BJ (cell line): ENCODE results near the gene PTPRE. TPM values are rescaled to one million over a fixed set of nuclear protein-coding genes. Genes with fewer than 3 reads are reported as not detected.

ENCODE experiments used
- CTCF ChIA-PET: fragments of 350-600 bp; formaldehyde crosslinking; extraction: SDS; loops from one replicate; lab custom pipeline; 2021; ENCODE audit warnings: antibody characterized with exemption, inconsistent platforms; lab: Yijun Ruan, JAX
- POLR2A ChIA-PET: fragments of 300-600 bp; sonication (Branson Sonifier 250); formaldehyde crosslinking; extraction: SDS; loops from one replicate; lab custom pipeline; 2021; ENCODE audit warnings: antibody characterized with exemption; lab: Charles Lee
- DNase-seq: peaks from one replicate; pipeline ENCODE4 v3.0.0-alpha.2; 2011; ENCODE audit warnings: low read depth
- H3K27me3 ChIP-seq: 2 replicates; pipeline ENCODE4 v1.6.0; 2011; ENCODE audit warnings: low read length; ENCODE audit not compliant: control insufficient read depth, insufficient read depth
- H3K36me3 ChIP-seq: 2 replicates; pipeline ENCODE4 v1.5.1; 2011; ENCODE audit warnings: low read length; ENCODE audit not compliant: control insufficient read depth, insufficient read depth
- H3K4me3 ChIP-seq: 2 replicates; pipeline ENCODE4 v1.5.1; 2011; ENCODE audit warnings: low read depth, mild to moderate bottlenecking, control low read depth, low read length
- polyA plus RNA-seq: library from polyadenylated mRNA; depleted of rRNA; stranded (reverse); fragments of >200 nt; gene quantifications from 2 replicates; pipeline ENCODE4 v1.2.3, GENCODE V29; 2011
- TF ChIP-seq, protein P1 (sequence below): IDR thresholded peaks from 2 replicates; pipeline ENCODE4 v1.5.1; 2011; ENCODE audit warnings: low read depth, mild to moderate bottlenecking, control low read depth, inconsistent platforms, low read length, moderate library complexity; ENCODE audit not compliant: insufficient read depth

Gene PTPRE
- polyA plus RNA-seq, 1 experiment, result 0.09 TPM

DNA sequence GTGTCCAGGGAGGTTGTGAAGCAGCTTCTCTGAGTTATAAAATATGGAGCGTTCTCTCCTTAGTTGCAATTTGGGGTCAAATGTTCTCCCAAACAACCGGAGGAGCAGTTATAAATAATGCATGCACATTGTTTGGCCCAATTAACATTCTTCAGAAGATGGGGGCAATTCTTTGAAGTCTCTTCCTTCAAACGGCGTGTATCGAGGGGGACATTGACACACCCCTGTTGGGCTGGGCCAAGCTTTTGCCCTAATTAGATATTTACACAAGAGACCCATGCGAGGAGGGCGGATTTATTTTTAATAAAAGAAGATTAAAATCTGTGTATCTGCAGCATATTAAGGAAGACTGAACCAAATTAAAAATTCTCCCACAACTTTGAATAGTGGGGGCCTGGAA lies 107.3 kb downstream of the PTPRE start:
- Histone ChIP-seq H3K36me3 (no peaks in the 10 kb centered on the region), H3K4me3 (no peak overlapping the region), H3K27me3 (no peaks in the 10 kb centered on the region)
- ChIA-PET POLR2A (no interaction called here), CTCF (interaction anchor here (2.0 to 2.9 kb wide), 2 partner anchors 55 to 108 kb away, joined by 6 to 10 read pairs; no protein-coding TSS in a partner anchor)
- TF ChIP-seq, protein P1, sequence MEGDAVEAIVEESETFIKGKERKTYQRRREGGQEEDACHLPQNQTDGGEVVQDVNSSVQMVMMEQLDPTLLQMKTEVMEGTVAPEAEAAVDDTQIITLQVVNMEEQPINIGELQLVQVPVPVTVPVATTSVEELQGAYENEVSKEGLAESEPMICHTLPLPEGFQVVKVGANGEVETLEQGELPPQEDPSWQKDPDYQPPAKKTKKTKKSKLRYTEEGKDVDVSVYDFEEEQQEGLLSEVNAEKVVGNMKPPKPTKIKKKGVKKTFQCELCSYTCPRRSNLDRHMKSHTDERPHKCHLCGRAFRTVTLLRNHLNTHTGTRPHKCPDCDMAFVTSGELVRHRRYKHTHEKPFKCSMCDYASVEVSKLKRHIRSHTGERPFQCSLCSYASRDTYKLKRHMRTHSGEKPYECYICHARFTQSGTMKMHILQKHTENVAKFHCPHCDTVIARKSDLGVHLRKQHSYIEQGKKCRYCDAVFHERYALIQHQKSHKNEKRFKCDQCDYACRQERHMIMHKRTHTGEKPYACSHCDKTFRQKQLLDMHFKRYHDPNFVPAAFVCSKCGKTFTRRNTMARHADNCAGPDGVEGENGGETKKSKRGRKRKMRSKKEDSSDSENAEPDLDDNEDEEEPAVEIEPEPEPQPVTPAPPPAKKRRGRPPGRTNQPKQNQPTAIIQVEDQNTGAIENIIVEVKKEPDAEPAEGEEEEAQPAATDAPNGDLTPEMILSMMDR, result no peak
- DNase-seq, result no peak

DNA sequence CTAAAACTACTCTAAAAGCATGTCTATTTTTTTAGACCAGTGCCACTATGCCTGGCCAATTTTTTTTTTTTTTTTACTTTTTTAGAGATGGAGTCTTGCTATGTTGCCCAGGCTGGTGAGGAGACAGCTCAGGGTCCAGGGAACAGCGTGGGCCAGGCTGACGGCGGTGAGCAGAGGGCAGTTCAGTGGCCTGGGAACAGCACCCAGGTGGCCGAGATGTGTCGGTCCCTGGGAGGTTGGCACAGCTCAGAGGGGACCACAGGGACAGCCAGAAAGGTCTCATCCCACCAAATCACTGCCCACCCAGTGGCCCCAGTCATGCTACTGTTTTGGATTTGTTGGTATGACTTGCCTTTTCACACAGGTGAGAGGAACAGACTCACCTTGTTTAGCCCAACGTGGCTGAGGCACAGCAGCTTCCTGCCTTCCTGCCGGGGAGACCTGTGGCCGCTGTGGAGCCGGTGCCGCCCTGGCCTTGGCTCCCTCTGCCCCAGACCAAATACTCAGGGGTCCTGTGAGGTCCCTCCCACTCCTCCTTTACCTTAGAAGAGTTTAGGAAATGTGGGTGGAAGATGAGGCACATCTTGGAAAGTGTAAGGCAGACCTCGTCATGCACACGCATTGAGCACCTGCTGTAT lies 109.6 kb downstream of the PTPRE start:
- ChIA-PET POLR2A (no interaction called here), CTCF (interaction anchor here (0.9 to 2.9 kb wide), 3 partner anchors 53 to 112 kb away, joined by 3 to 10 read pairs (median 4); no protein-coding TSS in a partner anchor)
- DNase-seq, result no peak
- no peak overlapping the region for H3K4me3 ChIP-seq
- no peaks in the 10 kb centered on the region for H3K36me3 ChIP-seq
- no peaks in the 10 kb centered on the region for H3K27me3 ChIP-seq
- TF ChIP-seq, protein P1, result no peak

DNA sequence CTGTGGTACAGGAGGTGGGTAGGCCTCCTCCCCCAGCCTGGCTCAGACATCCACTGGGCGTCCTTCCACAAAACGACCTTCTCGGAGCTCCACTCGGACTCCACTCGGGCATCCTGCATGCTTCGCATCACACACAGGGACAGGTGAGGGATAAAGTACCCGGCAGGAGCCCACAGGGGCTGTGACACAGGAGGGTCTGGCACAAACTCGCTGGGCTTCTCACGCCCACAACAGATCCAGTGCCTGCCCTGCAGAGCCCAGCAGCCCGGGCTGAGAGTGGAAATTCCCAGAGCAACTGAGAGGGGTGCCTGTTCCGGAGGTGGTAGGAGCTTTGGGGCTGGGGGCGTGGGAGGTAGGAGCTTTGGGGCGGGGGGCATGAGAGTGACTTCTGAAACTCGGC lies 110.9 kb downstream of the PTPRE start:
- ChIA-PET POLR2A (no interaction called here), CTCF (interaction anchor here (1.0 kb wide), 2 partner anchors 17 to 111 kb away, joined by 3 read pairs; partner anchors contain the start of gene PTPRE)
- TF ChIP-seq, protein P1, result no peak
- no peak for DNase-seq
- no peak overlapping the region for H3K4me3 ChIP-seq
- no peaks in the 10 kb centered on the region for H3K27me3 ChIP-seq
- no peaks in the 10 kb centered on the region for H3K36me3 ChIP-seq

DNA sequence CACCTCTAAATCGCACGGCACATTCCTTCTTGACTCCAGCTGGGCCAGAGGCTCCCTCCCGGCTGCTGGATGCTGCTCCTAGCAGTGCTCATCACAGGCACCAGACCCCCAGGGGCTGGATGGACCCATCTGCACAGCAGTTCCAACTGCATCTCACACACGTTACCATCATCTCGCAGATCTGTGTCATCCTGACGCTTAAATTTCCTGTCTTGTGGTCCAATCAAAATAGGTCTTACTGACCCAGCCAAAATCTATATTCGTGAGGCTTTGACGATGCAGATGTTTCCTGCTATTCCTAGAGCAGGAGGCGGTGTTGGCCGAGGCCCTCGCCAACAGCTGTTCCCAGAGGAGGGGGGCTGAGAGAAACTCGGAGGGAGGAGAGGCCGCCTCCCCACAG lies 111.3 kb downstream of the PTPRE start:
- CTCF ChIA-PET, result interaction anchor here (1.0 kb wide), 2 partner anchors 17 to 111 kb away, joined by 3 read pairs; partner anchors contain the start of gene PTPRE
- Histone ChIP-seq H3K27me3 (no peaks in the 10 kb centered on the region), H3K36me3 (no peaks in the 10 kb centered on the region), H3K4me3 (no peak overlapping the region)
- POLR2A ChIA-PET, result no interaction called here
- TF ChIP-seq, protein P1, result no peak
- DNase-seq, result no peak

DNA sequence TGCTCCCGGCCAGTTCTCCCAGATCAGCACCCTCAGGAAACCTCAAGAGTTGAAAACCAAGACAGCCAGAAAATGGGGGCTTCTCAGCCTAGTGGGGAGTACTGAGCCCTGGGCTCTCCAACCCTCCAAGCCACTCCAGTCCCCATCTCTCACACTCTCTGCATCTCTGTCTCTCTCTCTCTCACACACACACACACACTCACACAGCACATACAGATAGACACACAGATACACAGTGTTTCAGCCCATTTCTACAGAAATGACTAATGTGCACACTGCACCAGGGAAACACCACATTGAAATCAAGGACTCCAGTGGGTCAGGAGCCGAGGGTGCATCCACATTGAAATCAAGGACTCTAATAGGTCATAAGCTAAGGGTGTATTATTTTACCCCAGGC lies 111.8 kb downstream of the PTPRE start:
- Histone ChIP-seq H3K36me3 (no peaks in the 10 kb centered on the region), H3K27me3 (no peaks in the 10 kb centered on the region), H3K4me3 (no peak overlapping the region)
- DNase-seq, result no peak
- ChIA-PET CTCF (interaction anchor here (1.0 kb wide), 1 partner anchor 16 kb away, joined by 3 read pairs; no protein-coding TSS in a partner anchor), POLR2A (no interaction called here)
- TF ChIP-seq, protein P1, result no peak
